CD4-positive, alpha-beta memory T cell (primary cell): ENCODE measurements around the gene PCDHB6. TPM values are rescaled to one million over a fixed set of nuclear protein-coding genes. Genes with fewer than 3 reads are reported as not detected.
"Not testable (repeated sequence)": the region's sequence is repeated elsewhere in the genome, so short reads cannot be mapped to it uniquely, and the experiment has no call there.

Source experiments
- CTCF ChIA-PET: fragments of 350-600 bp; sonication (Branson Sonifier 250); formaldehyde crosslinking; loops from one replicate; lab custom pipeline; 2021; ENCODE audit warnings: inconsistent platforms; ENCODE audit not compliant: partially characterized antibody; lab: Charles Lee
- POLR2A ChIA-PET: fragments of 350-600 bp; sonication (Branson Sonifier 250); formaldehyde crosslinking; loops from one replicate; lab custom pipeline; 2021; ENCODE audit not compliant: partially characterized antibody; lab: Charles Lee
- DNase-seq, 5 donors: peaks; one replicate each; pipeline versions ENCODE4 v3.0.0 to v3.0.0-alpha.2; 2020 to 2022; ENCODE audit warnings: mixed read lengths in 1 of 5
- H3K27ac ChIP-seq: one replicate; pipeline ENCODE4 v1.7.0; 2013; ENCODE audit warnings: low read depth, low read length
- H3K27me3 ChIP-seq: 2 replicates; pipeline ENCODE4 v1.7.0; 2013; ENCODE audit warnings: mild to moderate bottlenecking, low read length, moderate library complexity; ENCODE audit not compliant: insufficient read depth
- H3K36me3 ChIP-seq: 2 replicates; pipeline ENCODE4 v1.7.0; 2013; ENCODE audit warnings: mild to moderate bottlenecking, low read length, moderate library complexity; ENCODE audit not compliant: insufficient read depth
- H3K4me1 ChIP-seq: 2 replicates; pipeline ENCODE4 v1.7.0; 2013; ENCODE audit warnings: mild to moderate bottlenecking, low read length, moderate library complexity; ENCODE audit not compliant: insufficient read depth
- H3K4me3 ChIP-seq, 2 donors: one replicate each; pipeline ENCODE4 v1.7.0; 2013; ENCODE audit warnings: low read length in 2 of 2, mild to moderate bottlenecking in 1 of 2
- H3K9me3 ChIP-seq, 2 donors: one replicate each; pipeline ENCODE4 v1.7.0; 2013; ENCODE audit warnings: low read length in 2 of 2, control low read depth in 1 of 2; ENCODE audit not compliant: control insufficient read depth in 1 of 2
- H3K27ac Mint-ChIP-seq, 7 donors: one replicate each; pipeline ENCODE4 v1.8.0; 2020 to 2021; ENCODE audit warnings: mixed read lengths in 7 of 7, mild to moderate bottlenecking in 6 of 7, inconsistent platforms in 3 of 7, moderate library complexity in 3 of 7
- H3K27me3 Mint-ChIP-seq, 2 donors: one replicate each; pipeline ENCODE4 v1.8.0; 2020 to 2021; ENCODE audit warnings: mixed read lengths in 2 of 2
- H3K36me3 Mint-ChIP-seq, 2 donors: one replicate each; pipeline ENCODE4 v1.8.0; 2020 to 2021; ENCODE audit warnings: mixed read lengths in 2 of 2, inconsistent platforms in 1 of 2, mild to moderate bottlenecking in 1 of 2
- H3K4me1 Mint-ChIP-seq, 4 donors: one replicate each; pipeline ENCODE4 v1.8.0; 2020 to 2021; ENCODE audit warnings: mixed read lengths in 4 of 4, mild to moderate bottlenecking in 1 of 4
- H3K4me3 Mint-ChIP-seq, 8 donors: one replicate each; pipeline ENCODE4 v1.8.0; 2020 to 2021; ENCODE audit warnings: mixed read lengths in 8 of 8, mild to moderate bottlenecking in 7 of 8, moderate library complexity in 6 of 8, inconsistent platforms in 3 of 8
- H3K9me3 Mint-ChIP-seq, 8 donors: one replicate each; pipeline ENCODE4 v1.8.0; 2020 to 2021; ENCODE audit warnings: mixed read lengths in 8 of 8, mild to moderate bottlenecking in 5 of 8, inconsistent platforms in 3 of 8, moderate library complexity in 1 of 8
- intact Hi-C: fragments of 100-400 bp; cut with micrococcal nuclease; formaldehyde crosslinking; loops from one replicate; pipeline ENCODE4 v1.15.1; 2023
- polyA plus RNA-seq, 2 donors: library from polyadenylated mRNA; unstranded; fragments of 300-500 nt; fragmentation: Illumina TruSeq; gene quantifications; one replicate each; pipeline ENCODE4 v1.2.3, GENCODE V29; 2021
- total RNA-seq, 2 experiments: library from RNA; stranded (reverse); gene quantifications; one replicate each; pipeline ENCODE4 v1.2.3, GENCODE V29; 2021

The PCDHB6 gene
- total and polyA plus RNA-seq, 4 experiments from 2014 or later = not detected

DNA sequence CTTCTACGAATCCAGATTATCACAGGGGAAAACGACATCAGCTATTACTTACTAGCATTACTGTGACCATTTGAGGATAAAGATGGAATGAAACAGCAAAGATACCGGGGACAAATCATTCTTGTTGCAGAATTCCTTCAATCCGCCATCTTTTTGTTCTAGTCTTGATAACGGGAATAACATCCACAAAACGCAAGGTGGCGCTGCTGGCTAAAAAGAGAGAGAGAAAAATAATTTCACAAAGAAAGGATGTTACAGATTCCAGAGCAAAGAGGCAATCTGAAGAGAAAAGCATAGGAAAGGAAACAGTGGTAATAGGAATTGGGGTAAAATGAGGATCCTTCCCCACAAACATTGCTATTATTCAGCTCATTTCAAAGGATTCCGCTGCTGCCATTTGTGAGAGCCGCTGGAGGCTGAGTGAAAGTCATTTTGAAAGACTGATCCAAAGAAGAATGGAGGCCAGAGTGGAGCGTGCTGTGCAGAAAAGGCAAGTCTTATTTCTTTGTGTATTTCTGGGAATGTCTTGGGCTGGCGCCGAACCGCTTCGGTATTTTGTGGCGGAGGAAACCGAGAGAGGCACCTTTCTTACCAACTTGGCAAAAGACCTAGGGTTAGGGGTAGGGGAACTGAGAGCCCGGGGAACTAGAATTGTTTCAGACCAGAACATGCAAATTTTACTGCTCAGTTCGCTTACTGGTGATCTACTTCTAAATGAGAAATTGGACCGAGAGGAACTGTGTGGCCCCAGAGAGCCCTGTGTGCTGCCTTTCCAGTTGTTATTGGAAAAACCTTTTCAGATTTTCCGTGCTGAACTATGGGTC, 22.7 kb downstream of the PCDHB6 start, which contains the start of gene PCDHB7:
PCDHB7 (plus strand) TSS at position 264 of the 824 bp plus-strand sequence; CDS start at position 456, 192 bp downstream.
- POLR2A ChIA-PET = no interaction called here
- Histone ChIP-seq H3K36me3 (no peaks in the 10 kb centered on the region), H3K4me3 (no peak within 1 kb of the TSS), H3K27me3 (no peaks in the 10 kb centered on the region), H3K4me1 (no peaks in the 10 kb centered on the region), H3K9me3 (no peaks in the 10 kb centered on the region), H3K27ac (no peak within 1 kb of the TSS)
- intact Hi-C loops = loop anchor here (1.0 kb wide), 1 partner anchor 392 kb away; no protein-coding TSS in a partner anchor
- CTCF ChIA-PET = no interaction called here
- Mint-ChIP-seq H3K4me3 (peak within 1 kb of the TSS in 3 of 8 donors; percentile 14 to 35 (median 16)), H3K27me3 (peaks cover 24 to 33% of the 10 kb centered on the region in 2 donors), H3K9me3 (peaks cover 0 to 33% (median 13%) of the 10 kb centered on the region in 8 donors), H3K36me3 (peaks cover 0 to 4% of the 10 kb centered on the region in 2 donors), H3K4me1 (peaks cover 0 to 10% (median 3%) of the 10 kb centered on the region in 4 donors), H3K27ac (no peak within 1 kb of the TSS)
- peak in 2 of 5 donors; percentile 6 to 23 for DNase-seq

DNA sequence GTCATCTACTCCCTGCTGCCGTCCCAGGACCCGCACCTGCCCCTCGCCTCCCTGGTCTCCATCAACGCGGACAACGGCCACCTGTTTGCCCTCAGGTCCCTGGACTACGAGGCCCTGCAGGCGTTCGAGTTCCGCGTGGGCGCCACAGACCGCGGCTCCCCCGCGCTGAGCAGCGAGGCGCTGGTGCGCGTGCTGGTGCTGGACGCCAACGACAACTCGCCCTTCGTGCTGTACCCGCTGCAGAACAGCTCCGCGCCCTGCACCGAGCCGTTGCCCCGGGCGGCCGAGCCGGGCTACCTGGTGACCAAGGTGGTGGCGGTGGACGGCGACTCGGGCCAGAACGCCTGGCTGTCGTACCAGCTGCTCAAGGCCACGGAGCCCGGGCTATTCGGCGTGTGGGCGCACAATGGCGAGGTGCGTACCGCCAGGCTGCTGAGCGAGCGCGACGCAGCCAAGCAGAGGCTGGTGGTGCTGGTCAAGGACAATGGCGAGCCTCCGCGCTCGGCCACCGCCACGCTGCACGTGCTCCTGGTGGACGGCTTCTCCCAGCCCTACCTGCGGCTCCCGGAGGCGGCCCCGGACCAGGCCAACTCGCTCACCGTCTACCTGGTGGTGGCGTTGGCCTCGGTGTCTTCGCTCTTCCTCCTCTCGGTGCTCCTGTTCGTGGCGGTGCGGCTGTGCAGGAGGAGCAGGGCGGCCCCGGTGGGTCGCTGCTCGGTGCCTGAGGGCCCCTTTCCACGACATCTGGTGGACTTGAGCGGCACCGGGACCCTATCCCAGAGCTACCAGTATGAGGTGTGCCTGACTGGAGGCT, 24.6 kb downstream of the PCDHB6 start:
- Mint-ChIP-seq H3K4me1 (peaks cover 0 to 10% (median 3%) of the 10 kb centered on the region in 4 donors), H3K27me3 (peaks cover 18 to 22% of the 10 kb centered on the region in 2 donors), H3K9me3 (peaks cover 0 to 28% (median 13%) of the 10 kb centered on the region in 8 donors)
- POLR2A ChIA-PET, H3K4me1 ChIP-seq, H3K9me3 ChIP-seq, intact Hi-C loops, H3K27me3 ChIP-seq, DNase-seq, CTCF ChIA-PET, H3K27ac Mint-ChIP-seq, H3K27ac ChIP-seq, H3K36me3 ChIP-seq, H3K36me3 Mint-ChIP-seq, H3K4me3 Mint-ChIP-seq, H3K4me3 ChIP-seq: not testable (repeated sequence)

DNA sequence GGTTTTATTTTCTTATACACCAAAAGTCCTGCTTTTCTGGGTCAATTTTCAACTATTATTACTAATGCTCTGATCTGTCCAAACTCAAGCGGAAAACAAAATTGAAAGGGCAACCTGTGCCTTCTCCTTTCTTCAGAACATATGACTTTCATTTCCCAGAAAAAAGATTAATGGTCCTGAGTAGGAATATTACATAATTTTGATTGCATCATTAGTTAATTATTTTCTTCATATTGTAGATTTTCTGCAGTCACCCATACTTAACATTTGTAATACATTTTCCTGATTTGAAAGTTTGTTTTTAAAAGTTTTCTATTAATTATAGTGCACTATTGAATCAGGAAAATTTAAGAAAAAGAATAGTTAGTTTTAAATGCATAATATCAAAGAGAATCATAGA, 26.1 kb downstream of the PCDHB6 start:
- DNase-seq = no peak
- Histone ChIP-seq H3K27ac (no peak overlapping the region), H3K4me3 (no peak overlapping the region), H3K36me3 (no peaks in the 10 kb centered on the region), H3K4me1 (no peaks in the 10 kb centered on the region), H3K9me3 (no peaks in the 10 kb centered on the region), H3K27me3 (no peaks in the 10 kb centered on the region)
- no peak overlapping the region for H3K4me3 Mint-ChIP-seq
- H3K9me3 Mint-ChIP-seq = peaks cover 0 to 27% (median 15%) of the 10 kb centered on the region in 8 donors
- peaks cover 0 to 4% of the 10 kb centered on the region in 2 donors for H3K36me3 Mint-ChIP-seq
- H3K27ac Mint-ChIP-seq = no peak overlapping the region
- CTCF ChIA-PET = no interaction called here
- peaks cover 0 to 10% (median 3%) of the 10 kb centered on the region in 4 donors for H3K4me1 Mint-ChIP-seq
- H3K27me3 Mint-ChIP-seq = peaks cover 16 to 21% of the 10 kb centered on the region in 2 donors
- intact Hi-C loops = no loop called here
- POLR2A ChIA-PET = no interaction called here

DNA sequence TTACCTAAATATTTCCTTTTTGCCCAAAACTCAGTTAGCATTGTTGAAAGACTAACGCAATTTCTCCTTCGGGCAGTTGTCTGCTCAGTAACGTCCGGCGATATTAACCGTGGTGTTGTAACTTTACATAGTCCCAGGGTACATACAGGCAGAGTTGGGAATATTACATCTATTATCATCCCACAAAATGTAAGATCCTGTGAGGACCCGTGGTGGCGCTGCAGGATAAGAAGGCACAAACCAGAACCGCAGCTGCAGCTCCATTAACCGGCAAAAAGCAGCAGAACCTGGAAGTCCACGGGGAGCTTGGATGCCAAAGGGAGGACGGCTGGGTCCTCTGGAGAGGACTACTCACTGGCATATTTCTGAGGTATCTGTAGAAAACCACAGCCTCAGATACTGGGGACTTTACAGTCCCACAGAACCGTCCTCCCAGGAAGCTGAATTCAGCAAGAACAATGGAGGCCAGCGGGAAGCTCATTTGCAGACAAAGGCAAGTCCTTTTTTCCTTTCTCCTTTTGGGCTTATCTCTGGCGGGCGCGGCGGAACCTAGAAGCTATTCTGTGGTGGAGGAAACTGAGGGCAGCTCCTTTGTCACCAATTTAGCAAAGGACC, 27.8 kb downstream of the PCDHB6 start, which contains the start of gene PCDHB8:
PCDHB8 (plus strand) TSS at position 214 of the 615 bp plus-strand sequence; CDS start at position 459, 245 bp downstream.
- H3K27ac ChIP-seq, H3K36me3 ChIP-seq, H3K27me3 ChIP-seq, H3K9me3 ChIP-seq, H3K36me3 Mint-ChIP-seq, intact Hi-C loops, CTCF ChIA-PET, POLR2A ChIA-PET, H3K4me3 Mint-ChIP-seq, H3K27ac Mint-ChIP-seq, H3K4me3 ChIP-seq, H3K4me1 ChIP-seq: not testable (repeated sequence)
- H3K9me3 Mint-ChIP-seq = peaks cover 0 to 34% (median 15%) of the 10 kb centered on the region in 8 donors
- H3K27me3 Mint-ChIP-seq = peaks cover 18 to 27% of the 10 kb centered on the region in 2 donors
- DNase-seq = peak in 1 of 5 donors; percentile 2
- H3K4me1 Mint-ChIP-seq = peaks cover 0 to 11% (median 0%) of the 10 kb centered on the region in 4 donors

DNA sequence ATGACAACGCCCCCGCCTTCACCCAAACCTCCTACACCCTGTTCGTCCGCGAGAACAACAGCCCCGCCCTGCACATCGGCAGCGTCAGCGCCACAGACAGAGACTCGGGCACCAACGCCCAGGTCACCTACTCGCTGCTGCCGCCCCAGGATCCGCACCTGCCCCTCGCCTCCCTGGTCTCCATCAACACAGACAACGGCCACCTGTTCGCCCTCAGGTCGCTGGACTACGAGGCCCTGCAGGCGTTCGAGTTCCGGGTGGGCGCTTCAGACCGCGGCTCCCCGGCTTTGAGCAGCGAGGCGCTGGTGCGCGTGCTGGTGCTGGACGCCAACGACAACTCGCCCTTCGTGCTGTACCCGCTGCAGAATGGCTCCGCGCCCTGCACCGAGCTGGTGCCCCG, 29.5 kb downstream of the PCDHB6 start:
- intact Hi-C loops, H3K4me1 ChIP-seq, H3K27me3 ChIP-seq, H3K36me3 ChIP-seq, POLR2A ChIA-PET, H3K27ac Mint-ChIP-seq, DNase-seq, H3K4me1 Mint-ChIP-seq, H3K27ac ChIP-seq, H3K4me3 ChIP-seq, CTCF ChIA-PET, H3K9me3 ChIP-seq, H3K4me3 Mint-ChIP-seq, H3K36me3 Mint-ChIP-seq: not testable (repeated sequence)
- peaks cover 0 to 31% (median 18%) of the 10 kb centered on the region in 8 donors for H3K9me3 Mint-ChIP-seq
- H3K27me3 Mint-ChIP-seq = peaks cover 16 to 18% of the 10 kb centered on the region in 2 donors

DNA sequence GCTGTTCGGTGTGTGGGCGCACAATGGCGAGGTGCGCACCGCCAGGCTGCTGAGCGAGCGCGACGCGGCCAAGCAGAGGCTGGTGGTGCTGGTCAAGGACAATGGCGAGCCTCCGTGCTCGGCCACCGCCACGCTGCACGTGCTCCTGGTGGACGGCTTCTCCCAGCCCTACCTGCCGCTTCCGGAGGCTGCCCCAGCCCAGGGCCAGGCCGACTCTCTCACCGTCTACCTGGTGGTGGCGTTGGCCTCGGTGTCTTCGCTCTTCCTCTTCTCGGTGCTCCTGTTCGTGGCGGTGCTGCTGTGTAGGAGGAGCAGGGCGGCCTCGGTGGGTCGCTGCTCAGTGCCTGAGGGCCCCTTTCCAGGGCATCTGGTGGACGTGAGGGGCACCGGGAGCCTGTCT, 30.0 kb downstream of the PCDHB6 start:
- H3K9me3 ChIP-seq, CTCF ChIA-PET, H3K27ac ChIP-seq, H3K4me1 ChIP-seq, H3K36me3 ChIP-seq, H3K36me3 Mint-ChIP-seq, POLR2A ChIA-PET, H3K27me3 ChIP-seq, H3K4me3 ChIP-seq, intact Hi-C loops, H3K4me1 Mint-ChIP-seq, DNase-seq, H3K27ac Mint-ChIP-seq: not testable (repeated sequence)
- peak overlapping the region in 1 of 8 donors; percentile 38 for H3K4me3 Mint-ChIP-seq
- peaks cover 0 to 35% (median 22%) of the 10 kb centered on the region in 8 donors for H3K9me3 Mint-ChIP-seq
- peaks cover 19 to 22% of the 10 kb centered on the region in 2 donors for H3K27me3 Mint-ChIP-seq
